Measurements from ENCODE around the gene TENM4.

GRCh38 chr11:78786746-78787145 lies 654.1 kb downstream of the TENM4 start:
- TF ChIP-seq FOXA1 (IDR thresholded peaks at IDR 0.05) = no peak
- TF ChIP-seq REST (IDR thresholded peaks at IDR 0.05) = no peak
- no peak for TF ChIP-seq CTCF (IDR thresholded peaks at IDR 0.05; ENCODE audit: low read depth, low read length, missing input control)
- TF ChIP-seq MAX (IDR thresholded peaks at IDR 0.05) = no peak
- TF ChIP-seq GABPA (IDR thresholded peaks at IDR 0.05 in 1 of 2, conservative IDR thresholded peaks at IDR 0.05 in 1 of 2) = no peak
- TF ChIP-seq HNF4A (conservative IDR thresholded peaks at IDR 0.05) = no peak
- no peak for TF ChIP-seq JUND (IDR thresholded peaks at IDR 0.05)
- TF ChIP-seq SP1 (IDR thresholded peaks at IDR 0.05) = no peak
- no peak for TF ChIP-seq TAF1 (conservative IDR thresholded peaks at IDR 0.05)
- TF ChIP-seq YY1 (IDR thresholded peaks at IDR 0.05) = no peak
- no peak for TF ChIP-seq ATF3 (IDR thresholded peaks at IDR 0.05)
